ENCODE data around the gene CTNNBL1. TPM values are rescaled to one million over a fixed set of nuclear protein-coding genes. Genes with fewer than 3 reads are reported as not detected.
A peak's percentile ranks its signal among the peaks of the same experiment; 100 is the strongest.
"Not testable (repeated sequence)": the region's sequence is repeated elsewhere in the genome, so short reads cannot be mapped to it uniquely, and the experiment has no call there.

CTNNBL1 gene
- total and polyA plus RNA-seq, 5 donors = 43.8 to 65.7 (median 54.7) TPM

DNA sequence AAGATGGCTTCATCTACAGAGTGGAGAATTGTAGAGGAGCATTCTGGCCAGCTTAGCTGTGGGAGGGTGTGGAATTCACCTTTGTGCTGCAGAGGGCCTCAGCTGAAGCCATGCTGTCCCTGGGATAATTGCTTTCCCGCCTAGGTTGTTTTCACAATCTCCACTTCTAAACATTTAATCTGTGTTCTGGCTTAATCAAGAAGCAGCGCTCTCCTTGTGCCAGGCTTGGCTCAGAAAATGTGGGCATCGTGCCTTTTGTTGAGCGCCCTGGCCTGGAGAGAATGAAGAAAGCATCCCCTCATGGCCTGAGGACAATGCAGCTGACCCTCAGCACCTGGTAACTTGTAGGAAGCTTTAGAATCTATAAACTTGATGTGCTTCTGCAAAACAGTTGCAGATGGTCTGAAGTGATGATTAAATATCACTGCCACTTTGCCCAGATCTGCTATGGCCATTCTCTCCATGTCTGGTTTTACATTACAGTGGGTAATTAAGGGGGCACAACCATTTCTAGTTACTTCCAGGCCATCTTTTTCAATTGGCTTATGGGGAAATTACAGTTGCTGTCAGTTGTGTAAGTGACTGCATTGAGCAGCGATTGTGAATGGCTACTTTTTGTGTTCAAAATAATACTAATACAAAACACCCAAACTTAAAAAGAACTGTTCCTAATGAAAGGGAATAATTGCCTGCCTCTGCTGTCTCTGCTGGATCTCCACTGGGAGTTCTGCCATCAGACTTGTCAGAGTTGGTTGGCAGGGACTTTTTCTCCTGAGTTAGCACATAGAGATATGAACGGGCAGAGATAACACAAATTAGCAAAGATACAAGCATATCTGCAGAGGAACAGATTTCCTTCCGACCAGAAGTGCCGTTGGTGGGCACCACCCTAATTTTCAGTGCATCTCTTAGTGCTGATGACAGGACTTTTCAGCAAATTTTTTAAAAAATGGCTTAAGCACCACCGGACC lies 18.4 kb downstream of the CTNNBL1 start:
- H3K9me3 ChIP-seq (ENCODE audit: control insufficient read depth, low read length) = no peaks in the 10 kb centered on the region
- DNase-seq = peak in 2 of 3 donors; percentile 61 to 65
- WGBS = 35% methylated on average over 9 of the region's 9 CpGs
- H3K27me3 ChIP-seq (ENCODE audit: control insufficient read depth, insufficient read depth) = no peaks in the 10 kb centered on the region
- peaks cover 17% of the 10 kb centered on the region for H3K4me1 ChIP-seq (ENCODE audit: control insufficient read depth, insufficient read depth, low read length)
- peak overlapping the region; percentile 73 for H3K27ac ChIP-seq (ENCODE audit: low read length)
- intact Hi-C loops (cut with DNase I) = no loop called here
- H3K4me3 ChIP-seq (ENCODE audit: low read length) = no peak overlapping the region
- ATAC-seq = peak; percentile 72 to 82

DNA sequence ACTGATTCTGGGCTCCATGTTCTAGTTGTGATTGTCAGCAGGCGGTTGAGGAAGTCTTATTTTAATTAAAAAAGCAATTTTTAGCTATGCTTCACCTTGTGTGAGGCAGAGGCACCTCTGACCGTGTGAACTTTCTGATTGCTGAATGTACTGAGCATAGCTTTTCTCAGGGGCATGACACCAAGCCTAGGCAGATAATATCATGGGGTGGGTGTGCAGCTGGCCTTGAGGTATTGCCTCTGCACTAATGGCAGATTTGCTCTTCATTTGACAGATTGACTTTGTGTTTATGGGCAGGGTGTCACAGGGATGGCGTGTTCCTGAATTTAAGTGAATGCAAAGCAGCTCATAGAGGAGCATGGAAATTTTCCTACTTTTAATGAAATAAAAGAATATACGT lies 19.6 kb downstream of the CTNNBL1 start:
- intact Hi-C loops (cut with DNase I) = no loop called here
- ATAC-seq (no peak), DNase-seq (no peak)
- no peaks in the 10 kb centered on the region for H3K9me3 ChIP-seq (ENCODE audit: control insufficient read depth, low read length)
- peaks cover 17% of the 10 kb centered on the region for H3K4me1 ChIP-seq (ENCODE audit: control insufficient read depth, insufficient read depth, low read length)
- H3K4me3 ChIP-seq (ENCODE audit: low read length) = no peak overlapping the region
- WGBS = 94% methylated on average over 4 of the region's 4 CpGs
- no peak overlapping the region for H3K27ac ChIP-seq (ENCODE audit: low read length)
- no peaks in the 10 kb centered on the region for H3K27me3 ChIP-seq (ENCODE audit: control insufficient read depth, insufficient read depth)

DNA sequence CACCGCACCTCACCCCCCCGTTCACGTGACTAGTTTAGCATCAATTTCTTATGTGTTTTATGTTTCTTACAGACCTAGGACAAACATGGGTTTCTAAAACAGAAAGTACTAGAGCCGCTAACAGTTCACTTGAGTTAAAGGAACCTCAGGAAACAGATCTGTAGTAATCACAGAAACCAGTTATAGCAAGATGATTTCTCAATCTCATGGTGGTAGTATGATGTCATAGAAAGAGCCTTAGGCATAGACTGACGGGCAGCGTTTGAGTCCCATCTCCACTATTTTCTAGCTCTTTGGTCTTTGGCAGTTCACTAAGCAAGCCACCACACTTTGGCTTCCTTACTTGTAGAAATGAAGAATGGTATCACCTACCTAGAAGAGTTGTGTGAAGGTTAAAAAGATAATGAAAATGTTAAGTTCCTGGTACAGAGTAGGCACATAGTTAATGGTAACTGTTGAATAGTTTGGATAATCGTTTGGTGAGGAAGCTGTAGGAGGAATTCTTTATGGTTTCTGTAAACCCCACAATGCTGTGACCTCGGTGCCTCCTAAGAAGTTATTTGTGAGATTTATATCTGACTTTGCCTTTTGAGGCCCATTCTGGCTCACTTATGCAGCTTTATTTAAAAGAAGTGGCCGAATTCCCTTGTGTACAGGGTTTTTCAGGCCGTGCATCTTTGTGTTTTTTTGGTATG lies 21.3 kb downstream of the CTNNBL1 start:
- no peak overlapping the region for H3K4me3 ChIP-seq (ENCODE audit: low read length)
- H3K27ac ChIP-seq (ENCODE audit: low read length) = no peak overlapping the region
- intact Hi-C loops (cut with DNase I) = no loop called here
- no peak for ATAC-seq
- 80% methylated on average over 10 of the region's 10 CpGs for WGBS
- DNase-seq = no peak
- H3K9me3 ChIP-seq (ENCODE audit: control insufficient read depth, low read length) = no peaks in the 10 kb centered on the region
- peaks cover 17% of the 10 kb centered on the region for H3K4me1 ChIP-seq (ENCODE audit: control insufficient read depth, insufficient read depth, low read length)
- H3K27me3 ChIP-seq (ENCODE audit: control insufficient read depth, insufficient read depth) = no peaks in the 10 kb centered on the region

DNA sequence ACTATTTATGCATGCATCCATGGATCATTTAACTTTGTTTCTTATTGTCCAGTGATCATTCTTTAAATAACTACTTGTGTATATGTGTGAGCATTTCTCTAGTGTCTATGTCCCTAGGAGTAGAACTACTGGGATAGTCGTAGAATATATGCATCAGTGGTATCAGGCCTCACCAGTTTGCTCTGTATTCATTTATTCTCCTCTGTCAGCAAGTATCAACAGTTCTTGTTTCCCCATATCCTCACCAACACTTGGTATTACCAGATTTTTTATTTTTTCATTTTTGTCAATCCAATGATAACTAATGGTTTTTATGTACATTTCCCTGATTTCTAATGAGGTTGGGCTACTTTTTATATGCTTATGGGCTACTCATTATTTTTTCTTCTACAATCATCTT lies 27.9 kb downstream of the CTNNBL1 start:
- H3K4me3 ChIP-seq (ENCODE audit: low read length) = no peak overlapping the region
- no peaks in the 10 kb centered on the region for H3K4me1 ChIP-seq (ENCODE audit: control insufficient read depth, insufficient read depth, low read length)
- ATAC-seq = no peak
- no peak overlapping the region for H3K27ac ChIP-seq (ENCODE audit: low read length)
- DNase-seq = no peak
- intact Hi-C loops (cut with DNase I) = no loop called here
- 100% methylated on average over 1 of the region's 1 CpG for WGBS
- no peaks in the 10 kb centered on the region for H3K27me3 ChIP-seq (ENCODE audit: control insufficient read depth, insufficient read depth)
- H3K9me3 ChIP-seq (ENCODE audit: control insufficient read depth, low read length) = no peaks in the 10 kb centered on the region

DNA sequence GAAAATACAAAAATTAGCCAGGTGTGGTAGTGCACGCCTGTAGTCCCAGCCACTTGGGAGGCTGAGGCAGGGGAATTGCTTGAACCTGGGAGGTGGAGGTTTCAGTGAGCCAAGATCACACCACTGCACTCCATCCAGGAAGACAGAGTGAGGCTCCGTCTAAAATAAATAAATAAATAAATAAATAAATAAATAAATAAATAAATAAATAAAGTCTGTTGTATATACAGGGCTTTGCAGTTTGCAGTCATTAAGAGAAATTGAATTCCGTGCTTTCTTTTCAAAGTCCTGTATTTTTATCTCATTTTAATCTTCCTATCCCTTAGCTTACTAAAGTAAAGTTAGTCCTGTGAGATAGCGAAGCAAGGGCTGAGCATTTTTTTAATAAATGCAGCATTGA lies 28.5 kb downstream of the CTNNBL1 start:
- H3K4me1 ChIP-seq (ENCODE audit: control insufficient read depth, insufficient read depth, low read length); H3K9me3 ChIP-seq (ENCODE audit: control insufficient read depth, low read length); H3K27me3 ChIP-seq (ENCODE audit: control insufficient read depth, insufficient read depth); H3K27ac ChIP-seq (ENCODE audit: low read length); intact Hi-C loops (cut with DNase I); H3K4me3 ChIP-seq (ENCODE audit: low read length); DNase-seq; ATAC-seq: not testable (repeated sequence)
- 97% methylated on average over 4 of the region's 4 CpGs for WGBS

DNA sequence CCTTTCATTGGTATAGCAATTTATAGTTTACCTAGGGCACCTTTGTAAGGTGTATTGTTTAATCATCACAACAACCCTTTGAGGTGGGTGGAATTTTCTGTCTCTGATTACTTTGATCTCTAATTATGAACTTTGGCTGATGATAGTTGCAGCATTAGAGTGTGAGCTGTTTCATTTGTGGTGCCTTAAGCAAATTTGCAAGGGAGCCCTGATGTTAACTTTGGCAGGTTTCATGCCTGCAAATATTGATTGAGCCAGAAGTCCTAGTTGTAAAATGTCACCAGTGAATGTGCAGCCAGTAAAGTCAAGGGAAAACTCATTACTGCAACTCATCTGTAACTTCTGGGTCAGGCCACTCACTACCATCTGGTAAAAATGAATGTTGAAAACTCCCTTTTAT lies 29.8 kb downstream of the CTNNBL1 start:
- Histone ChIP-seq H3K9me3 (ENCODE audit: control insufficient read depth, low read length) (no peaks in the 10 kb centered on the region), H3K4me1 (ENCODE audit: control insufficient read depth, insufficient read depth, low read length) (peaks cover 5% of the 10 kb centered on the region), H3K4me3 (ENCODE audit: low read length) (no peak overlapping the region), H3K27me3 (ENCODE audit: control insufficient read depth, insufficient read depth) (no peaks in the 10 kb centered on the region), H3K27ac (ENCODE audit: low read length) (no peak overlapping the region)
- DNase-seq (no peak), ATAC-seq (no peak)
- intact Hi-C loops (cut with DNase I) = no loop called here

DNA sequence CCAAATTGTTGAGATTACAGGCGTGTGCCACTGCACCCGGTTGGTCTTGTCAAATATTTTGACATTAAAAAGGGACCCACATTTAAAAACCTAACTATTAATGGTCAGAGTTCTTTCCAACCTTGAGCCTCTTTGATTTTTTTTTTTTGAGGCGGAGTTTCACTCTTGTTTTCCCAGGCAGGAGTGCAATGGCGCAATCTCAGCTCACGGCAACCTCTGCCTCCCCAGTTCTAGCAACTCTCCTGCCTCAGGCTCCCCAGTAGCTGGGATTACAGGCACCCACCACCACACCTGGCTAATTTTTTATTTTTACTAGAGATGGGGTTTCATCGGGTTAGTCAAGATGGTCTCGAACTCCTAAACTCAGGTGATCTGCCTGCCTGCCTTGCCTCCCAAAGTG lies 31.3 kb downstream of the CTNNBL1 start:
- no peak for ATAC-seq
- 96% methylated on average over 7 of the region's 7 CpGs for WGBS

DNA sequence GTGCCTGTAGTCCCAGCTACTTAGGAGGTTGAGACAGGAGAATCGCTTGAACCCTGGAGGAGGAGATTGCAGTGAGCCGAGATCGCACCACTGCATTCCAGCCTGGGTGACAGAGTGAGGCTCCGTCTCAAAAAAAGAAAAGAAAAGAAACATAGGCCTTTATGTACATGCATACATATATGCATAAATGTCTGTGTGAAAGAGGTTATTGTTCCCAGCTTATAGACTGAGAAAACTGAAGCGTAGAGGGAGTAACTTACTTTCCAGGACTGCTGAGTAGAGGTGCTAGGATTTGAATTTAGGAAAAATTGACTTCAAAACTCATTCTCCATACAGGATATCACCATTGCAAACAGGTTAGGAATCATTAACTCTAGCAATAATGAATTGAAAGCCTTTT lies 32.0 kb downstream of the CTNNBL1 start:
- no peaks in the 10 kb centered on the region for H3K27me3 ChIP-seq (ENCODE audit: control insufficient read depth, insufficient read depth)
- ATAC-seq (no peak), DNase-seq (no peak)
- 82% methylated on average over 5 of the region's 5 CpGs for WGBS
- peaks cover 7% of the 10 kb centered on the region for H3K4me1 ChIP-seq (ENCODE audit: control insufficient read depth, insufficient read depth, low read length)
- no peak overlapping the region for H3K4me3 ChIP-seq (ENCODE audit: low read length)
- H3K27ac ChIP-seq (ENCODE audit: low read length) = no peak overlapping the region
- intact Hi-C loops (cut with DNase I) = no loop called here
- H3K9me3 ChIP-seq (ENCODE audit: control insufficient read depth, low read length) = no peaks in the 10 kb centered on the region

More for the DNA sequence above, 31.3 kb downstream of the CTNNBL1 start:
- Histone ChIP-seq H3K27me3 (ENCODE audit: control insufficient read depth, insufficient read depth) (no peaks in the 10 kb centered on the region), H3K4me3 (ENCODE audit: low read length) (no peak overlapping the region), H3K9me3 (ENCODE audit: control insufficient read depth, low read length) (no peaks in the 10 kb centered on the region), H3K4me1 (ENCODE audit: control insufficient read depth, insufficient read depth, low read length) (peaks cover 7% of the 10 kb centered on the region), H3K27ac (ENCODE audit: low read length) (no peak overlapping the region)
- DNase-seq = no peak
- intact Hi-C loops (cut with DNase I) = no loop called here

DNA sequence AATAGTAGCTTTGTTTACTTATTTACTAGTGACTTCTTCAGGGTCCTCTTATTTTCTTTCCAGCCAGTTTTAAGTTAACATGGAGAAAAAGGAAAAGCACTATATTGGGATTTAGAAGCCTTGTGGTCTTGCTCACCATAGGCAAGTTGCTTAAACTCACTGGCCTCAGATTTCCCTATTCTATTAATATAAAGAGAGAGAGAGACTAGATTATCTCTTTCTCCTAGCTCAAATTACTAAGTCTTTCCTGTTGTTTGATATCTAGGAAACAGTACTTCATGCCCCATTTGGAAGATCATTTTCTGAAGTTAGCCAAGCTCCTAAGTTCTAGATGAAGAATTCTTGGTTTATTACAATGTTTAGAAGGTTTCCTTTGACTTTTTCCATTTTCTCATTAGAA lies 32.5 kb downstream of the CTNNBL1 start:
- no peaks in the 10 kb centered on the region for H3K9me3 ChIP-seq (ENCODE audit: control insufficient read depth, low read length)
- no peaks in the 10 kb centered on the region for H3K27me3 ChIP-seq (ENCODE audit: control insufficient read depth, insufficient read depth)
- intact Hi-C loops (cut with DNase I) = no loop called here
- H3K4me1 ChIP-seq (ENCODE audit: control insufficient read depth, insufficient read depth, low read length) = peaks cover 7% of the 10 kb centered on the region
- ATAC-seq (no peak), DNase-seq (no peak)
- H3K27ac ChIP-seq (ENCODE audit: low read length) = no peak overlapping the region
- H3K4me3 ChIP-seq (ENCODE audit: low read length) = no peak overlapping the region

DNA sequence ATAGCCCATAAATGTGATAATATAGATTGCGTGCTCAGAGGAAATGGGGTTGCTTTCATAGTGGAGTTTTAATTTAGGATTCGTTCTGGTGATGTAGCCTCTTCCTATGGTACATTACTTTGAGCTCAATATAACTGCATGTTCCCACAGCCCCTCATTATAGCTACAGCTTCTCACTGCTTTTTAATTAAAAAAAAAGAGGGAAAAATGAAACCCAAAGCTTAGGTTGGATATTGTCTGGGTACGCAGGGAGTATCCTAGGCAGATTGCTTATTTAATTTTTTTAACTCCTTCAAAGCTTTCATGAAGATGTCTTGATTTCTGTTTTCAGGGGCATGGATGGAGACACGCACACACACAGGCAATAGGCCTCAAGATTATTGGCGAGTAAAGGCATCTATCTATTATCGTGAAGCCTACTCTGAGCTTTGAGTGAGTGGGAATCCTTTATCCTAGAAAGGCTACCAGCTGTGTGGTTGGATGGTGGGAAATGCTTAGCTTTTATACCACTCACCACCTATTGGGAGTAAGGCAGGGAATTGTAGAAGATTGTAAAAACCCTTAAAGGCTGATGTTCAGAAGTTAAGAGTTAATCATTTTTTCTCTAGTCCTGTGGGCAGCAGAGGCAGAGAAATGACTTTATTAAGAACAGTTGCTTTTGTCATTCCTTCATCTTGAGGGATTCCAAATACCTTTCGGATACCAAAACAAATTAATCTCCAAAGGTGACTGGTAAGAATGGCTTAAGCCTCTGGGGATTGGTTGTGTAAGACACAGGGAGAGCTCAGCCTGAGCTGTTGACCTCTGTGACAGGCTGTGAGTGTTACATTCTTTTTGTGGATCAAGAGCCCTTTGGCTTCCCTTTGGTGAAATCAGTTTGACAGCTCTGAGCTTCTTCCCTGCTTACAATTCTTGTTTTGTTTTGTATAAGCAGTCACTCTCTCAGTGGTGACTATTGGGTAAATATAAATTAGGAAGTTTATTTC lies 33.4 kb downstream of the CTNNBL1 start:
- no peaks in the 10 kb centered on the region for H3K9me3 ChIP-seq (ENCODE audit: control insufficient read depth, low read length)
- 78% methylated on average over 7 of the region's 7 CpGs for WGBS
- no peaks in the 10 kb centered on the region for H3K27me3 ChIP-seq (ENCODE audit: control insufficient read depth, insufficient read depth)
- H3K4me3 ChIP-seq (ENCODE audit: low read length) = no peak overlapping the region
- peaks cover 7% of the 10 kb centered on the region for H3K4me1 ChIP-seq (ENCODE audit: control insufficient read depth, insufficient read depth, low read length)
- DNase-seq (no peak), ATAC-seq (peak; percentile 81 to 89)
- peak overlapping the region; percentile 82 for H3K27ac ChIP-seq (ENCODE audit: low read length)
- intact Hi-C loops (cut with DNase I) = no loop called here

Data from right cardiac atrium (tissue), 5 donors.